Measurements from ENCODE around the gene ODF4.

ODF4 gene

DNA sequence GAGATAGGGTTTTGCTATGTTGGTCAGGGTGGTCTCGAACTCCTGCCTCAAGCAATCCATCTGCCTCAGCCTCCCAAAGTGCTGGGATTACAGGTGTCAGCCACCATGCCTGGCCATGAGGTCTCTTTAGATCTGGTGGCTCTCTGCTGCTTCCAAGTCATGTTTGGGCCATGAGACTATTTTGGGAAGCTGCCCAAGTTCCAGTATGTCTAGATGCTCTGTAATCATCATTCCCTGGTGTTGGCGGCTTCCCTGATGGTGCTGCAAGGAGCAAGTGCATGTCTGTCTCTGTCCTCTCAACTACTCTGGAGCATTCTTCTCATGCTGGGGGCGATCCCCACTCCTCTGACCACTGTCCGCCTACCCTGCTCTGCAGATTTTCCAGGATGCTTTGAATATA is 6.4 kb upstream of the ODF4 start:
- ATAC-seq: no peak
- TF ChIP-seq CSDC2 (CRISPR knock-in tag; IDR thresholded peaks at IDR 0.05): no peak
- no peak for TF ChIP-seq PATZ1 (CRISPR knock-in tag; IDR thresholded peaks at IDR 0.05; ENCODE audit: borderline replicate concordance)
- no peak for TF ChIP-seq SNAI2 (CRISPR knock-in tag; IDR thresholded peaks at IDR 0.05)
- TF ChIP-seq CREB5 (CRISPR knock-in tag; IDR thresholded peaks at IDR 0.05; ENCODE audit: low read depth): no peak
- no peak for TF ChIP-seq TSHZ2 (CRISPR knock-in tag; IDR thresholded peaks at IDR 0.05)
- TF ChIP-seq PPARA (CRISPR knock-in tag; IDR thresholded peaks at IDR 0.05; ENCODE audit: borderline replicate concordance): no peak
- TF ChIP-seq BACH2 (CRISPR knock-in tag; IDR thresholded peaks at IDR 0.05; ENCODE audit: borderline replicate concordance): no peak
- no peak for TF ChIP-seq ESRRG (CRISPR knock-in tag; IDR thresholded peaks at IDR 0.05)
- no peak for TF ChIP-seq ARNTL (CRISPR knock-in tag; IDR thresholded peaks at IDR 0.05; ENCODE audit: borderline replicate concordance, low read depth)

DNA sequence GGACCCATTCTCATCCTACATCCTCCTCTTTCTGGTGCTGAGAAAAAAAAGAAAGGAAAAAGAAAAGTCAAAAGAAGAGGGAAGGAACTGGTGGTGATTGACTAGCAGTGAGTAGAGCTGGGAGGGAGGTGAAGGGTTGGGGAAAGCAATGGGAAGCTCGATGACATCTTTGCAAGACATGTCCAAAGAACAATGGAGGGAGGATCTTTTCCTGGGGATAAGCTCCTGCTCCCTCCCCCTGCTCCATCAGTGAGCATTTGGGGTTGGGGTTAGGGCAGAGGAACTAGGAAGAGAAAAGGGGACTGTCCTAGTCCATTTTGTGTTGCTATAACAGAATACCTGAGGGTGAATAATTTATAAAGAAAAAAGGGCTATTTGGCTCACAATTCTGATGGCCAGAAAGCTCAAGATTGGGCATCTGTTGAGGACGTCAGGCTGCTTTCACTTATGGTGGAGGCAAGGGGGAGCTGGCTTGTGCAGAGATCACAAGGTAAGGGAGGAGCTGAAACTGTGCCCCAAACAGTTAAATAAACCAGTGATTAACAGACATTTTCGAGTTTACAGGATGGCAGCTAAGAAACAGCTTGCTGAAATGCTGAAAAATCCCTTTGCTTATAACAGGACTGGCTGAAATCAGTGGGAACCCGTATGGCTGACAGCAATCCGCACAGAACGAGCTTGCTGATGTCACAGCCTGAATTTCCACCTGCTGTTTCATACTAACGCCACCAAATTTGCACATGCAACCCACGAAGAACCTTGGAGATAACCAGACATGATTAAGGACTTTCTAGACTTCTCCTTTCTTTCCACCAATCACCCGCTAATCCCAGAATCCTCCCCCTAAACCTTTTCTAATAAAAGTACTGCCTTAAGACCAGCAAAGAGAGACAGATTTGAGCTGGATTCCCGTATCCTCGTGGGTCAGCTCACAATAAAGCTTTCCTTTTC is 1.6 kb upstream of the ODF4 start:
- TF ChIP-seq, protein P1, sequence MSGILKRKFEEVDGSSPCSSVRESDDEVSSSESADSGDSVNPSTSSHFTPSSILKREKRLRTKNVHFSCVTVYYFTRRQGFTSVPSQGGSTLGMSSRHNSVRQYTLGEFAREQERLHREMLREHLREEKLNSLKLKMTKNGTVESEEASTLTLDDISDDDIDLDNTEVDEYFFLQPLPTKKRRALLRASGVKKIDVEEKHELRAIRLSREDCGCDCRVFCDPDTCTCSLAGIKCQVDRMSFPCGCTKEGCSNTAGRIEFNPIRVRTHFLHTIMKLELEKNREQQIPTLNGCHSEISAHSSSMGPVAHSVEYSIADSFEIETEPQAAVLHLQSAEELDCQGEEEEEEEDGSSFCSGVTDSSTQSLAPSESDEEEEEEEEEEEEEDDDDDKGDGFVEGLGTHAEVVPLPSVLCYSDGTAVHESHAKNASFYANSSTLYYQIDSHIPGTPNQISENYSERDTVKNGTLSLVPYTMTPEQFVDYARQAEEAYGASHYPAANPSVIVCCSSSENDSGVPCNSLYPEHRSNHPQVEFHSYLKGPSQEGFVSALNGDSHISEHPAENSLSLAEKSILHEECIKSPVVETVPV (CRISPR knock-in tag; IDR thresholded peaks at IDR 0.05): no peak
- TF ChIP-seq TOX (CRISPR knock-in tag; IDR thresholded peaks at IDR 0.05; ENCODE audit: borderline replicate concordance) (no peak), CSDC2 (CRISPR knock-in tag; IDR thresholded peaks at IDR 0.05) (no peak), TSHZ2 (CRISPR knock-in tag; IDR thresholded peaks at IDR 0.05) (no peak), ZC3H10 (CRISPR knock-in tag; IDR thresholded peaks at IDR 0.05) (no peak), ISL1 (CRISPR knock-in tag; IDR thresholded peaks at IDR 0.05) (no peak), GLIS3 (CRISPR knock-in tag; IDR thresholded peaks at IDR 0.05) (no peak), ZNF70 (CRISPR knock-in tag; IDR thresholded peaks at IDR 0.05) (no peak), ESRRG (CRISPR knock-in tag; IDR thresholded peaks at IDR 0.05) (no peak), ZFP3 (CRISPR knock-in tag; IDR thresholded peaks at IDR 0.05) (no peak), RARB (CRISPR knock-in tag; IDR thresholded peaks at IDR 0.05) (no peak), PATZ1 (CRISPR knock-in tag; IDR thresholded peaks at IDR 0.05; ENCODE audit: borderline replicate concordance) (no peak), SNAI2 (CRISPR knock-in tag; IDR thresholded peaks at IDR 0.05) (no peak), ARNTL (CRISPR knock-in tag; IDR thresholded peaks at IDR 0.05; ENCODE audit: borderline replicate concordance, low read depth) (no peak), PPARA (CRISPR knock-in tag; IDR thresholded peaks at IDR 0.05; ENCODE audit: borderline replicate concordance) (no peak), BACH2 (CRISPR knock-in tag; IDR thresholded peaks at IDR 0.05; ENCODE audit: borderline replicate concordance) (no peak), CREB5 (CRISPR knock-in tag; IDR thresholded peaks at IDR 0.05; ENCODE audit: low read depth) (no peak), TCF4 (CRISPR knock-in tag; IDR thresholded peaks at IDR 0.05; ENCODE audit: borderline replicate concordance) (no peak)
- TF ChIP-seq, protein P2, sequence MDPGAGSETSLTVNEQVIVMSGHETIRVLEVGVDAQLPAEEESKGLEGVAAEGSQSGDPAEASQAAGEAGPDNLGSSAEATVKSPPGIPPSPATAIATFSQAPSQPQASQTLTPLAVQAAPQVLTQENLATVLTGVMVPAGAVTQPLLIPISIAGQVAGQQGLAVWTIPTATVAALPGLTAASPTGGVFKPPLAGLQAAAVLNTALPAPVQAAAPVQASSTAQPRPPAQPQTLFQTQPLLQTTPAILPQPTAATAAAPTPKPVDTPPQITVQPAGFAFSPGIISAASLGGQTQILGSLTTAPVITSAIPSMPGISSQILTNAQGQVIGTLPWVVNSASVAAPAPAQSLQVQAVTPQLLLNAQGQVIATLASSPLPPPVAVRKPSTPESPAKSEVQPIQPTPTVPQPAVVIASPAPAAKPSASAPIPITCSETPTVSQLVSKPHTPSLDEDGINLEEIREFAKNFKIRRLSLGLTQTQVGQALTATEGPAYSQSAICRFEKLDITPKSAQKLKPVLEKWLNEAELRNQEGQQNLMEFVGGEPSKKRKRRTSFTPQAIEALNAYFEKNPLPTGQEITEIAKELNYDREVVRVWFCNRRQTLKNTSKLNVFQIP (CRISPR knock-in tag; IDR thresholded peaks at IDR 0.05; ENCODE audit: borderline replicate concordance, low read depth): no peak
- no peak for ATAC-seq

Measured in SK-N-SH treated with all-trans-retinoic acid at 6 μM for 48 hours (cell line).